Neural crest cell (in vitro differentiated cells): ENCODE measurements around the gene TMEFF2. TPM values are rescaled to one million over a fixed set of nuclear protein-coding genes. Genes with fewer than 3 reads are reported as not detected.

ENCODE experiments used
- DNase-seq: peaks from one replicate; pipeline ENCODE4 v3.0.0; 2021; ENCODE audit warnings: low read depth, mixed read lengths, low spot score
- H3K27ac Mint-ChIP-seq: one replicate; pipeline ENCODE4 v1.8.0; 2021; ENCODE audit warnings: mild to moderate bottlenecking, mixed read lengths; ENCODE audit not compliant: unreplicated experiment
- H3K27me3 Mint-ChIP-seq: 2 replicates; pipeline ENCODE4 v1.8.0; 2021; ENCODE audit warnings: low read depth, mild to moderate bottlenecking, mixed read lengths
- H3K36me3 Mint-ChIP-seq: 2 replicates; pipeline ENCODE4 v1.8.0; 2021; ENCODE audit warnings: low read depth, mild to moderate bottlenecking, mixed read lengths
- H3K4me1 Mint-ChIP-seq: 2 replicates; pipeline ENCODE4 v1.8.0; 2021; ENCODE audit warnings: mixed read lengths
- H3K4me3 Mint-ChIP-seq: one replicate; pipeline ENCODE4 v1.8.0; 2021; ENCODE audit warnings: mild to moderate bottlenecking, mixed read lengths
- H3K9me3 Mint-ChIP-seq: 2 replicates; pipeline ENCODE4 v1.8.0; 2021; ENCODE audit warnings: mixed read lengths
- total RNA-seq: library from RNA; stranded (reverse); gene quantifications from 2 replicates; pipeline ENCODE4 v1.2.1, GENCODE V29; 2021
- TF ChIP-seq, protein P1 (sequence below): fragments of 200-600 bp; sonication (generic); conservative IDR thresholded peaks from 2 replicates; pipeline ENCODE4 v1.5.0; 2021; ENCODE audit warnings: antibody characterized with exemption, mild to moderate bottlenecking

TMEFF2 gene
- total RNA-seq, 1 donor from 2014 or later, result 2.9 TPM

DNA sequence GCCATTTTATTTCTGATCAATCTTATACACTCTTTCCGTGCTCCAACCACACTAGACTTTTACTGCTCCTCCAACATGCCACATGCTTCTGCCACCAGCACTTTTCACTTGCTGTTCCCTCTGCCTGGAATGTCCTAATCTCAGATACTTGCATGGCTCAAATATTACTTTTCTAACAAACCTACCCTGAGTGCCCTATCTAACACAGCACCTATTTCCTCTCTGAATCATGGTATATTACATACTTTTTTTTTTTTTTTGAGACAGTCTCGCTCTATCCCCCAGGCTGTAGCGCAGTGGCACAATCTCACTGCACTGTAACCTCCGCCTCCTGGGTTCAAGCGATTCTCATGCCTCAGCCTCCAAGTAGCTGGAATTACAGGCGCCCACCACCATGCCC is 181.5 kb downstream of the TMEFF2 start:
- Mint-ChIP-seq H3K4me3 (no peak overlapping the region), H3K27me3 (no peaks in the 10 kb centered on the region), H3K4me1 (no peaks in the 10 kb centered on the region), H3K36me3 (no peaks in the 10 kb centered on the region), H3K27ac (no peak overlapping the region), H3K9me3 (no peaks in the 10 kb centered on the region)
- TF ChIP-seq, protein P1, sequence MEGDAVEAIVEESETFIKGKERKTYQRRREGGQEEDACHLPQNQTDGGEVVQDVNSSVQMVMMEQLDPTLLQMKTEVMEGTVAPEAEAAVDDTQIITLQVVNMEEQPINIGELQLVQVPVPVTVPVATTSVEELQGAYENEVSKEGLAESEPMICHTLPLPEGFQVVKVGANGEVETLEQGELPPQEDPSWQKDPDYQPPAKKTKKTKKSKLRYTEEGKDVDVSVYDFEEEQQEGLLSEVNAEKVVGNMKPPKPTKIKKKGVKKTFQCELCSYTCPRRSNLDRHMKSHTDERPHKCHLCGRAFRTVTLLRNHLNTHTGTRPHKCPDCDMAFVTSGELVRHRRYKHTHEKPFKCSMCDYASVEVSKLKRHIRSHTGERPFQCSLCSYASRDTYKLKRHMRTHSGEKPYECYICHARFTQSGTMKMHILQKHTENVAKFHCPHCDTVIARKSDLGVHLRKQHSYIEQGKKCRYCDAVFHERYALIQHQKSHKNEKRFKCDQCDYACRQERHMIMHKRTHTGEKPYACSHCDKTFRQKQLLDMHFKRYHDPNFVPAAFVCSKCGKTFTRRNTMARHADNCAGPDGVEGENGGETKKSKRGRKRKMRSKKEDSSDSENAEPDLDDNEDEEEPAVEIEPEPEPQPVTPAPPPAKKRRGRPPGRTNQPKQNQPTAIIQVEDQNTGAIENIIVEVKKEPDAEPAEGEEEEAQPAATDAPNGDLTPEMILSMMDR, result no peak
- DNase-seq, result no peak

DNA sequence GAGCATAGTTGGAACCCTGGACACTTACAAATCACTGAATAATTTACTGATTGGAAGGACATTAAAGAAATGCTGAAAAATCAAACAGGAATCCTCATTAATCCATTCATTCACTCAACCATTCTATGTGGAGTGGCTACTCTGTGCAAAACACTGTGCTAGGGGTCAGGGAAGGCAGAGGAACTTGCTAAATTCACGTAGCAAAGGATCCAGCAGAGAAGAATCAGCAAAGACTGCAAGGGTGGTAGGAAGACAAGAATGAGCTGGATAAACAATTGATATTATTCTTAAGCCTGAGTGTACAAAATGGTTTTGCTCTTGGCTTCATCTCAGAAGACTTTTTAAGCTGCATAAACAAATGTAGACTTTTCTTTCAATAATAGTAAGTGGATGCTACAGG is 183.5 kb downstream of the TMEFF2 start:
- no peaks in the 10 kb centered on the region for H3K27me3 Mint-ChIP-seq

DNA sequence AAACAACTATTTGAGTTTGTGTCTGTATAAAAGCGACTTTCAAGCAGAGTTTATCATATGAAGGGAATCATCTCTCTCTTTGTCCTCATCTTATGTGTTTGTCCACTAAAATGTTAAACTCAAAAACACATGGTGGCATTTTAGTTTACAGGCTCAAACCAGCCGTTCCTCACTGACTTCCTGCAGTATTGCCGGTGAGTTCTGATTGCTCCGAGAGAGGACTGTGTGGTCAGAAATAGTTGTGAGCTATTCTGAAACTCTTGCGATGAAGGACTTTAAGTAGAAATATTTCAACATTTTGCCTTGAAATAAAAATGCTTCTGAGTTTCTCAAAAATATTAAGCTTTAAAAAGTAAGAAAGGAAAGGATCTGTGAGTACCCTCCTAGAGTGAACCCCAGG is 184.7 kb downstream of the TMEFF2 start:
- no peaks in the 10 kb centered on the region for H3K9me3 Mint-ChIP-seq
- H3K4me1 Mint-ChIP-seq, result peaks cover 5% of the 10 kb centered on the region
- H3K4me3 Mint-ChIP-seq, result no peak overlapping the region
- TF ChIP-seq, protein P1, result no peak
- no peak for DNase-seq
- H3K27me3 Mint-ChIP-seq, result no peaks in the 10 kb centered on the region
- no peak overlapping the region for H3K27ac Mint-ChIP-seq
- H3K36me3 Mint-ChIP-seq, result no peaks in the 10 kb centered on the region

More for the DNA sequence above, 183.5 kb downstream of the TMEFF2 start:
- no peak overlapping the region for H3K4me3 Mint-ChIP-seq
- no peak overlapping the region for H3K27ac Mint-ChIP-seq
- H3K4me1 Mint-ChIP-seq, result no peaks in the 10 kb centered on the region
- TF ChIP-seq, protein P1, result no peak
- H3K9me3 Mint-ChIP-seq, result no peaks in the 10 kb centered on the region
- no peak for DNase-seq
- H3K36me3 Mint-ChIP-seq, result no peaks in the 10 kb centered on the region

DNA sequence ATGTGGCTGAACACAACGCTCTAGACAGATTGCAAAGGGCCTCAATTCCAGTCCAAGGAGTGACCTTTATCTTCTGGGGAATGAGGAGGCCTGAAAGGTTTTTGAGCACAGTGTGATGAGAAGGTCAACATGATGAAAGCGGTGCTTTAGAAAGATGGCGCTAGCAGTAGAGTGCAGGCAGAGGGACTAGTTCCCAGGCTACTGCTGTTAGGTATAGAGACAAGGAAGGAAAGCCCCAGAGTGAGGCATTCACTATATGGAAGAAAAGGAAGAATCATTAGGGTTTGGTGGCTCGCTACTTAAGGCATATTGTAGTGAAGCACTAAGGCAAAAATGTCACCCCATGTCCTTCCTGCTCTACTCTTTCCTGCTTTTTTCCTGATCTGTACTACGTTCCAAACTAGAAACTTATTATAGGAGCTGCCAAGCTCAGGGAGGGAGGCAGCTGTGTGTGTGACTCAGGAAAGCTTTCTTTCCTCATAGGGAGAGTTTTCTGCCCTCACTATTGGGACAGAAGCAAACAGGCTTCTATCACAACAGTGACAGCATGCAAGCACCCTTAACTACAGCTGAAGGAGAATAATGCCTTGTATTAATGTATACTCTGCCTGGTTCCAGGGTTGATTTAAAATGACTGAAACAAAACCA is 187.0 kb downstream of the TMEFF2 start:
- no peaks in the 10 kb centered on the region for H3K9me3 Mint-ChIP-seq

DNA sequence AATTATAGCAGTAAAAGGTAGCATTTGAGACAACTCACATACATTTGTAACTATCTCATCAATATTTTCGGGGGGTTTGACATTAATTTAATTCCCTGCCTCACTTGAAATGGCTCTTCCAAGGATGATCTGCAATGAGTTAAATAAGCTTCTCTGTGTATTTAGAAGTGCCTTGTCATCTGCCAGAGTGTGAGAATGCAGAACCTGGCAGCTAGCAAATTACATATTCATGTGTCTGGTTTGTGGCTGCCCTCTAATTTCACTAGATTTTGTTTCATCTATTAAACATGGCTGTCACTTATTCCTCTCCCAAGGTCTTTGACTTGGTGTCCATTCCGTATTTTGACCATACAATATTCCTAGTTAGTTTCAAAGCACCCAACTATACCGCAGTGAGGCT is 189.5 kb downstream of the TMEFF2 start:
- Mint-ChIP-seq H3K4me1 (peaks cover 17% of the 10 kb centered on the region), H3K27me3 (no peaks in the 10 kb centered on the region), H3K36me3 (no peaks in the 10 kb centered on the region), H3K4me3 (no peak overlapping the region), H3K9me3 (no peaks in the 10 kb centered on the region), H3K27ac (no peak overlapping the region)
- DNase-seq, result no peak
- TF ChIP-seq, protein P1, result no peak

More for the DNA sequence above, 187.0 kb downstream of the TMEFF2 start:
- DNase-seq, result no peak
- no peak overlapping the region for H3K4me3 Mint-ChIP-seq
- H3K27me3 Mint-ChIP-seq, result no peaks in the 10 kb centered on the region
- no peak overlapping the region for H3K27ac Mint-ChIP-seq
- no peaks in the 10 kb centered on the region for H3K36me3 Mint-ChIP-seq
- H3K4me1 Mint-ChIP-seq, result peaks cover 17% of the 10 kb centered on the region
- TF ChIP-seq, protein P1, result no peak
